KOPT-K1 (cell line): Measurements from ENCODE around the gene PDZK1.
"Not testable (repeated sequence)": the region's sequence is repeated elsewhere in the genome, so short reads cannot be mapped to it uniquely, and the experiment has no call there.

Source experiments
- H3K27ac ChIP-seq: fragments of 200-600 bp; sonication (generic); 2 replicates; pipeline ENCODE4 v1.5.1; 2016; ENCODE audit warnings: antibody characterized with exemption, mild to moderate bottlenecking, low read depth, low read length; ENCODE audit not compliant: poor library complexity, severe bottlenecking
- H3K36me3 ChIP-seq: fragments of 200-600 bp; sonication (generic); 2 replicates; pipeline ENCODE4 v1.5.1; 2017; ENCODE audit warnings: antibody characterized with exemption, mild to moderate bottlenecking, low read length, moderate library complexity; ENCODE audit not compliant: insufficient read depth
- H3K9me3 ChIP-seq: fragments of 200-600 bp; sonication (generic); 2 replicates; pipeline ENCODE4 v1.5.1; 2017; ENCODE audit warnings: antibody characterized with exemption, low read length, mild to moderate bottlenecking; ENCODE audit not compliant: insufficient read depth, poor library complexity, severe bottlenecking

Gene PDZK1

GRCh38 chr1:145707183-145707867 is at the start of gene PDZK1:
Gene PDZK1, minus strand, starts transcription at chr1:145707368. Its CDS starts 19,347 bp downstream, at chr1:145688021.
- Histone ChIP-seq H3K36me3 (no peaks in the 10 kb centered on the region), H3K27ac (no peak within 1 kb of the TSS), H3K9me3 (no peaks in the 10 kb centered on the region)

GRCh38 chr1:145751491-145752037 is 44.4 kb upstream of the PDZK1 start:
- no peak overlapping the region for H3K27ac ChIP-seq
- peaks cover 80% of the 10 kb centered on the region for H3K36me3 ChIP-seq
- H3K9me3 ChIP-seq: no peaks in the 10 kb centered on the region

GRCh38 chr1:145750426-145750825 is 43.3 kb upstream of the PDZK1 start:
- no peak overlapping the region for H3K27ac ChIP-seq
- no peaks in the 10 kb centered on the region for H3K9me3 ChIP-seq
- peaks cover 81% of the 10 kb centered on the region for H3K36me3 ChIP-seq

GRCh38 chr1:145747398-145748247 is 40.5 kb upstream of the PDZK1 start:
- peaks cover 88% of the 10 kb centered on the region for H3K36me3 ChIP-seq
- H3K9me3 ChIP-seq: no peaks in the 10 kb centered on the region
- no peak overlapping the region for H3K27ac ChIP-seq

GRCh38 chr1:145740269-145740668 is 33.1 kb upstream of the PDZK1 start:
- Histone ChIP-seq H3K27ac (no peak overlapping the region), H3K9me3 (no peaks in the 10 kb centered on the region), H3K36me3 (peaks cover 40% of the 10 kb centered on the region)

GRCh38 chr1:145736191-145736590 is 29.0 kb upstream of the PDZK1 start:
- H3K9me3 ChIP-seq: no peaks in the 10 kb centered on the region
- H3K36me3 ChIP-seq: 0 out of 2 replicates have a peak, but pooled peaks cover 5% of the 10 kb centered on the region
- no peak overlapping the region for H3K27ac ChIP-seq

- H3K9me3 ChIP-seq: no peaks in the 10 kb centered on the region
- no peaks in the 10 kb centered on the region for H3K36me3 ChIP-seq
- H3K27ac ChIP-seq: no peak overlapping the region
Measured at GRCh38 chr1:145730900-145731299, 23.7 kb upstream of the PDZK1 start.

- Histone ChIP-seq H3K36me3 (no peaks in the 10 kb centered on the region), H3K9me3 (no peaks in the 10 kb centered on the region), H3K27ac (no peak overlapping the region)
Measured at GRCh38 chr1:145730467-145730866, 23.3 kb upstream of the PDZK1 start.

GRCh38 chr1:145729666-145730436 is 22.7 kb upstream of the PDZK1 start:
- Histone ChIP-seq H3K9me3 (no peaks in the 10 kb centered on the region), H3K36me3 (no peaks in the 10 kb centered on the region), H3K27ac (no peak overlapping the region)

- Histone ChIP-seq H3K9me3 (no peaks in the 10 kb centered on the region), H3K36me3 (no peaks in the 10 kb centered on the region), H3K27ac (no peak overlapping the region)
Measured at GRCh38 chr1:145729196-145729595, 22.0 kb upstream of the PDZK1 start.

GRCh38 chr1:145726193-145726592 is 19.0 kb upstream of the PDZK1 start:
- not testable (repeated sequence) for H3K9me3 ChIP-seq, H3K27ac ChIP-seq, H3K36me3 ChIP-seq

- H3K36me3 ChIP-seq: no peaks in the 10 kb centered on the region
- no peak overlapping the region for H3K27ac ChIP-seq
- H3K9me3 ChIP-seq: no peaks in the 10 kb centered on the region
Measured at GRCh38 chr1:145720878-145721671, 13.9 kb upstream of the PDZK1 start.

- no peak overlapping the region for H3K27ac ChIP-seq
- H3K36me3 ChIP-seq: no peaks in the 10 kb centered on the region
- no peaks in the 10 kb centered on the region for H3K9me3 ChIP-seq
Measured at GRCh38 chr1:145720556-145720877, 13.3 kb upstream of the PDZK1 start.

GRCh38 chr1:145719230-145720079 is 12.3 kb upstream of the PDZK1 start, which contains the start of gene CD160:
Gene CD160, plus strand, starts transcription at chr1:145719499. Its CDS starts 8,829 bp downstream, at chr1:145728328.
- no peaks in the 10 kb centered on the region for H3K9me3 ChIP-seq
- H3K27ac ChIP-seq: no peak within 1 kb of the TSS
- H3K36me3 ChIP-seq: no peaks in the 10 kb centered on the region
